SH-SY5Y (cell line): ENCODE results near the gene NUP155.

Experiments used
- GATA2 ChIP-seq: IDR thresholded peaks from 2 replicates; pipeline ENCODE4 v1.6.1; 2011; ENCODE audit warnings: mild to moderate bottlenecking, low read depth, low read length
- GATA3 ChIP-seq: IDR thresholded peaks from 2 replicates; pipeline ENCODE4 v1.6.1; 2011; ENCODE audit warnings: low read depth, mild to moderate bottlenecking, low read length, moderate library complexity

- no peak for TF ChIP-seq GATA3
- TF ChIP-seq GATA2: no peak
Measured at GRCh38 chr5:37319037-37319782, 51.7 kb downstream of the NUP155 start.
